ENCODE data around the gene TRPM2.

- no peak for TF ChIP-seq POLR2A (IDR thresholded peaks at IDR 0.05; ENCODE audit: low read depth, low read length)
- no peak for TF ChIP-seq POLR2AphosphoS5 (IDR thresholded peaks at IDR 0.05; ENCODE audit: low read depth, low read length)
- TF ChIP-seq POU2F2 (IDR thresholded peaks at IDR 0.05; ENCODE audit: low read depth, low read length), result no peak
- no peak for TF ChIP-seq TAF1 (IDR thresholded peaks at IDR 0.05; ENCODE audit: low read depth, low read length)
Measured at GRCh38 chr21:44352253-44352860, 1.1 kb upstream of the TRPM2 start.
